Measurements from ENCODE around the gene CTPS1.

- TF ChIP-seq CTCF (IDR thresholded peaks at IDR 0.05; ENCODE audit: low read length) (peak; percentile 88), EZH2 (optimal IDR thresholded peaks at IDR 0.05; ENCODE audit: low read depth, low read length) (no peak), EZH2phosphoT487 (IDR thresholded peaks at IDR 0.05; ENCODE audit: low read length) (no peak)
Measured at GRCh38 chr1:40951943-40952743, 27.4 kb upstream of the CTPS1 start.

Data from MM.1S (cell line).